ENCODE measurements around the gene STRADA.

STRADA gene

GRCh38 chr17:63741408-63742173, at the start of gene STRADA:
STRADA (minus strand) TSS chr17:63741799; CDS start chr17:63728369, 13,430 bp downstream.
- peak; percentile 99 for DNase-seq
- H3K4me3 Mint-ChIP-seq, result peak within 1 kb of the TSS; percentile 97
- peaks cover 53% of the 10 kb centered on the region for H3K36me3 Mint-ChIP-seq (ENCODE audit: low read depth)
- H3K27me3 Mint-ChIP-seq, result no peaks in the 10 kb centered on the region
- no peaks in the 10 kb centered on the region for H3K9me3 Mint-ChIP-seq
- H3K27ac Mint-ChIP-seq, result peak within 1 kb of the TSS; percentile 96
- peaks cover 31% of the 10 kb centered on the region for H3K4me1 Mint-ChIP-seq (ENCODE audit: low read depth)

DNA sequence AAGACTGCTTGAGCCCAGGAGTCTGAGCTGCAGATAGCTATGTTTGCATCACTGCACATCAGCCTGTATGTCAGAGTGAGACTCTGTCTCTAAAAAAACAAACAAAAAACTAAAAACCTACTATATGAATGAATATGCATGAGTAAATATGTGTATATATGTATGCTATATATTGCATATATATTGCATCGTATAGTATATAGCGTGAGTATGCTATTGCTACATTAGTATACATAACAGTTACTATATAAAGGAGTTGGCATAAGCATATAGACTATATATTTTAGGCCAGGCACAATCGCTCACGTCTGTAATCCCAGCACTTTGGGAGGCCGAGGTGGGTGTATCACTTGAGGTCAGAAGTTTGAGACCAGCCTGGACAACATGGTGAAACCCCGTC, 48.5 kb upstream of the STRADA start:
- DNase-seq, result no peak
- peaks cover 89% of the 10 kb centered on the region for H3K36me3 Mint-ChIP-seq (ENCODE audit: low read depth)

DNA sequence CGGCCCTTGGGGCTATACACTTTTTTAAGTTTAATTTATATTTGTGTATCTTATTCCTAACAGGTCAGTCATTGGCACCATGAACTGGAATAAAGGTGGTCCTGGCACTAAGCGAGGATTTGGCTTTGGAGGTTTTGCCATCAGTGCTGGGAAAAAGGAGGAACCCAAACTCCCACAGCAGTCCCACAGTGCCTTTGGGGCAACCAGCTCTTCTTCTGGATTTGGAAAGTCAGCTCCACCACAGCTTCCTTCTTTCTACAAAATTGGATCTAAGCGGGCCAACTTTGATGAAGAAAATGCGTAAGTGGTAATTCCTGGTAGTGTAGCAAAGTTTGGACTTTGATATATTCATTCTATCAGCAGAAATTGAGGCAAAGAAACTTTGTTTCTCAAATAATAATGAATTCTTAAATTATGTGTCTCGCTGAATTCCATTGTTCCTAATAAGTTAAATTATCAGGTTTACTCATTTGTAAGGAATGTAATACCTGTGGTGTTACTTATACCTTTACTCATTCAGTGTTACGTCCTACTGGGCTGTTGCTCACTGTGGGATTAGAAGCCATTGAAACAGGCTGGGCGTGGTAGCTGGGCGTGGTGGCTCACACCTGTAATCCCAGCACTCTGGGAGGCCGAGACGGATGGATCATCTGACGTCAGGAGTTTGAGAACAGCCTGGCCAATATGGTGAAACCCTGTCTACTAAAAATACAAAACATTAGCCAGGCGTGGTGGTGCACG, 45.5 kb upstream of the STRADA start:
- Mint-ChIP-seq H3K27me3 (no peaks in the 10 kb centered on the region), H3K9me3 (no peaks in the 10 kb centered on the region), H3K36me3 (ENCODE audit: low read depth) (peaks cover 88% of the 10 kb centered on the region), H3K4me1 (ENCODE audit: low read depth) (peaks cover 26% of the 10 kb centered on the region), H3K27ac (no peak overlapping the region), H3K4me3 (no peak overlapping the region)
- no peak for DNase-seq

More for the DNA sequence above, 48.5 kb upstream of the STRADA start:
- Mint-ChIP-seq H3K4me3 (no peak overlapping the region), H3K9me3 (no peaks in the 10 kb centered on the region), H3K4me1 (ENCODE audit: low read depth) (peaks cover 8% of the 10 kb centered on the region), H3K27ac (no peak overlapping the region), H3K27me3 (no peaks in the 10 kb centered on the region)

GRCh38 chr17:63786117-63786516, 44.5 kb upstream of the STRADA start:
- no peak overlapping the region for H3K4me3 Mint-ChIP-seq
- H3K27me3 Mint-ChIP-seq, result no peaks in the 10 kb centered on the region
- H3K4me1 Mint-ChIP-seq (ENCODE audit: low read depth), result peaks cover 29% of the 10 kb centered on the region
- H3K9me3 Mint-ChIP-seq, result no peaks in the 10 kb centered on the region
- no peak for DNase-seq
- peak overlapping the region; percentile 30 for H3K27ac Mint-ChIP-seq
- peaks cover 86% of the 10 kb centered on the region for H3K36me3 Mint-ChIP-seq (ENCODE audit: low read depth)

DNA sequence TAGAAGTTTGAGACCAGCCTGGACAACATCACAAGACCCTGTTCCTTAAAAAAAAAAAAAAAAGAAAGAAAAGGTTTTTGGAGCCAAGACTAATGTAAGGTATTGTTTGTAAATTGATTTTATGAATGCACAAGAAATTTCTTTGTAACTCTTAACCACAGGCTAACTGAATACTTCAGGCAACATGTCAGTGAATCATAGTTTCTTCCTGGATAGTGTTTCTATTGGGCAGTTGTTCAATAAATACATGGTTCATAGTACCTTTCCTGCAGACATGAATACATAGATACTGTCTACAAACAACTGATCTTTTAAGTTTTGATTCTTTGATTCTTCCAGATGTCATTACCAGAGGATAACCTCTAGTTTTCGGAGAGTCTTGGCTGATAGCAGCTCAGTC, 44.0 kb upstream of the STRADA start:
- DNase-seq, result no peak
- H3K4me1 Mint-ChIP-seq (ENCODE audit: low read depth), result peaks cover 34% of the 10 kb centered on the region
- no peaks in the 10 kb centered on the region for H3K9me3 Mint-ChIP-seq
- H3K4me3 Mint-ChIP-seq, result no peak overlapping the region
- H3K27ac Mint-ChIP-seq, result peak overlapping the region; percentile 33
- peaks cover 88% of the 10 kb centered on the region for H3K36me3 Mint-ChIP-seq (ENCODE audit: low read depth)
- no peaks in the 10 kb centered on the region for H3K27me3 Mint-ChIP-seq

GRCh38 chr17:63783522-63783921, 41.9 kb upstream of the STRADA start:
- H3K27me3 Mint-ChIP-seq, result no peaks in the 10 kb centered on the region
- H3K4me3 Mint-ChIP-seq, result no peak overlapping the region
- no peaks in the 10 kb centered on the region for H3K9me3 Mint-ChIP-seq
- no peak for DNase-seq
- H3K27ac Mint-ChIP-seq, result peak overlapping the region; percentile 31
- peaks cover 51% of the 10 kb centered on the region for H3K4me1 Mint-ChIP-seq (ENCODE audit: low read depth)
- peaks cover 90% of the 10 kb centered on the region for H3K36me3 Mint-ChIP-seq (ENCODE audit: low read depth)

DNA sequence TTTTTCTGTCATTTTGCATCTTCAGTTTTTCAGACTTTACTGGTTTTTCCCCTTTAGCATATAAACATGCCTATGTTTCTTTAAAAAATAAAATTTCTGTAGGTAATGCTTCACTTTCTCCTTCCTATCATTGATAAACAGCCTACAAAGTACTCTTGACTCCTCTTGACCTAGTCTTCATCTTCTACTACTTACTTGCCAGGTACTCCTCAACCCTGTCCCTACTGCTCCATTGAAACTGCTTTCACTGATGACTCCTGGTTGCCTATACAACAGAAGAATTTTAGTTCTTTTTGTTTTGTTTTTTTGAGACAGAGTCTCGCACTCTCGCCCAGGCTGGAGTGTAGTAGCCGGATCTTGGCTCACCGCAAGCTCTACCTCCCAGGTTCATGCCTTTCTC, 39.3 kb upstream of the STRADA start:
- H3K36me3 Mint-ChIP-seq (ENCODE audit: low read depth), result peaks cover 92% of the 10 kb centered on the region
- no peak for DNase-seq
- H3K4me3 Mint-ChIP-seq, result no peak overlapping the region
- H3K4me1 Mint-ChIP-seq (ENCODE audit: low read depth), result peaks cover 73% of the 10 kb centered on the region
- no peaks in the 10 kb centered on the region for H3K27me3 Mint-ChIP-seq
- H3K27ac Mint-ChIP-seq, result peak overlapping the region; percentile 79
- no peaks in the 10 kb centered on the region for H3K9me3 Mint-ChIP-seq

DNA sequence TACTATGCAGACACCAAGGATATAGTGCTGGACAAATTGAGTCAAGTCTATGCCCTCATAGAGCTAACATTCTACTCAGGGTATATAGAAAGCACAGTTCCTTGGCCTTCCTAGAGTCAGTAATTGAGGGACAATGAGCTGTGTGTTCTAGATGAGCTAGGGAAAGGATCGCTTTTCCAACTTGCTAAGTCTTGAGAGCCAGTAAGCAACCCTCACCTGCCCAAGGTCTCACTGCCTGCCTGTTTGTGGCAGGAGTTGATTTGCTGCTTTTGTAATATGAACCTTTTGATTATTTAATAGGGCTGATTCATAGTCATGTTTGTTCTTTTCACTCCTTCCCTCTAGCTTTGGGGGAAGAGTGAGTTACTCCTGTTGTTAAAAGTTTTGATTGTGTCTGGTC, 38.9 kb upstream of the STRADA start:
- Mint-ChIP-seq H3K27ac (peak overlapping the region; percentile 79), H3K4me3 (no peak overlapping the region), H3K9me3 (no peaks in the 10 kb centered on the region), H3K36me3 (ENCODE audit: low read depth) (peaks cover 90% of the 10 kb centered on the region), H3K27me3 (no peaks in the 10 kb centered on the region), H3K4me1 (ENCODE audit: low read depth) (peaks cover 74% of the 10 kb centered on the region)
- no peak for DNase-seq

GRCh38 chr17:63775420-63775819, 33.8 kb upstream of the STRADA start:
- Mint-ChIP-seq H3K9me3 (no peaks in the 10 kb centered on the region), H3K27ac (peak overlapping the region; percentile 100), H3K27me3 (no peaks in the 10 kb centered on the region), H3K36me3 (ENCODE audit: low read depth) (peaks cover 88% of the 10 kb centered on the region), H3K4me3 (peak overlapping the region; percentile 98), H3K4me1 (ENCODE audit: low read depth) (peaks cover 66% of the 10 kb centered on the region)
- no peak for DNase-seq

- H3K27me3 Mint-ChIP-seq, result no peaks in the 10 kb centered on the region
- peaks cover 66% of the 10 kb centered on the region for H3K4me1 Mint-ChIP-seq (ENCODE audit: low read depth)
- peak overlapping the region; percentile 98 for H3K4me3 Mint-ChIP-seq
- no peaks in the 10 kb centered on the region for H3K9me3 Mint-ChIP-seq
- H3K27ac Mint-ChIP-seq, result peak overlapping the region; percentile 100
- peaks cover 88% of the 10 kb centered on the region for H3K36me3 Mint-ChIP-seq (ENCODE audit: low read depth)
- no peak for DNase-seq
Measured at GRCh38 chr17:63774969-63775265, 33.3 kb upstream of the STRADA start.

DNA sequence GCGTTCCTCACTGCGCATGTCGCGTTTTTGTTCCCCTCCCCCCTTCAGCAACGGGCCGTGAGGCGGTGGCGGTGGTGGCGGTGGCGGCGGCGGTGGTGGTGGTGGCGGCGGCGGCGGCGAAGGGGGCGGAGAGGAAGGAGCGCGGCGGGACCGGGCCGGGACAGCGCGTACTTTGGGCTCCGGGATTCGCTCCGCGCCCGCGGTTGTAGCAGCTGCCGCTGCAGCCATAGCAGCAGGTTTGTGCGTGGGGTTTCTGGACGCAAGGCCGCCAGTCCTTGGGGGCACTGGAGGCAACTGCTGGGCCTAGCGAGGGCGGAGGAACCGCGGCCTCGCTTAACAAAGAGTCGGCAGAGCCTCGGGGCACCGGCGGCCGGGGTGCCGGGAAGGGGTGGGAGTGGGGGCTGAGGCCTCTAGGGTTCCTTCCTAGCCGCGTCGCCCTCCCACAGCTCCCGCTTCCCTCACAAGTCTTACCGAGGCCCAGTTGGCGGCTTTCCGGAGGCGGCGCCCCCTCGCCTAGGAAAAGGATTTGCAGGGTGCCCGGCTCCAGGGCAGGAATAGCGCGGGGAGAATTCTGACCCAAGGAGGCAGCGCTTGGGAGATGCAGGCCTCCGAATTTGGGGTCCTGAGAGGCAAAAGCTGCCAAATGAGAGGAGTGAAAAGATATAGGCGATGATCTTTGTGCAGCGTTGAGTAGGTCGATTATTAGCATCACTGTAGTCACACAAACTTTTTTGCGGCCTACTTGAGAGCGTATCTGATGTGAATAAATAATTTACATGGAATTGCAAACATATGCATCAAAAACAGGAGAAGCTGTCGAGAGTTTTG, 32.8 kb upstream of the STRADA start, which contains the start of gene DDX42:
DDX42 (plus strand) TSS at position 30 of the 828 bp plus-strand sequence. CDS start 12,880 bp downstream, outside the sequence.
- H3K4me3 Mint-ChIP-seq, result peak within 1 kb of the TSS; percentile 98
- peaks cover 61% of the 10 kb centered on the region for H3K4me1 Mint-ChIP-seq (ENCODE audit: low read depth)
- H3K27me3 Mint-ChIP-seq, result no peaks in the 10 kb centered on the region
- H3K27ac Mint-ChIP-seq, result peak within 1 kb of the TSS; percentile 100
- H3K36me3 Mint-ChIP-seq (ENCODE audit: low read depth), result peaks cover 86% of the 10 kb centered on the region
- DNase-seq, result no peak
- no peaks in the 10 kb centered on the region for H3K9me3 Mint-ChIP-seq

GRCh38 chr17:63773272-63774140, 31.9 kb upstream of the STRADA start, which contains the start of gene CCDC47:
CCDC47 (minus strand) TSS chr17:63773597; CDS start chr17:63766175, 7,422 bp downstream.
- Mint-ChIP-seq H3K27me3 (no peaks in the 10 kb centered on the region), H3K4me1 (ENCODE audit: low read depth) (peaks cover 59% of the 10 kb centered on the region), H3K4me3 (peak within 1 kb of the TSS; percentile 98), H3K9me3 (no peaks in the 10 kb centered on the region), H3K27ac (peak within 1 kb of the TSS; percentile 100), H3K36me3 (ENCODE audit: low read depth) (peaks cover 86% of the 10 kb centered on the region)
- peak; percentile 99 for DNase-seq

- Mint-ChIP-seq H3K4me3 (peak overlapping the region; percentile 98), H3K4me1 (ENCODE audit: low read depth) (peaks cover 60% of the 10 kb centered on the region), H3K9me3 (no peaks in the 10 kb centered on the region), H3K36me3 (ENCODE audit: low read depth) (peaks cover 86% of the 10 kb centered on the region), H3K27me3 (no peaks in the 10 kb centered on the region), H3K27ac (peak overlapping the region; percentile 100)
- DNase-seq, result no peak
Measured at GRCh38 chr17:63772801-63773271, 31.2 kb upstream of the STRADA start.

All from activated T-cell treated with anti-CD3 and anti-CD28 coated beads, Interleukin-2, amount 50 U/mL, for 24 hours (primary cell).